HG02840 (cell line): Measurements from ENCODE around the gene PHF21B.
"Not testable (repeated sequence)": the region's sequence is repeated elsewhere in the genome, so short reads cannot be mapped to it uniquely, and the experiment has no call there.

Source experiments
- ATAC-seq: cut with Tn5 transposase; IDR thresholded peaks from one replicate; pipeline ENCODE4 v1.9.1; 2021; ENCODE audit warnings: mild to moderate bottlenecking, moderate library complexity, moderate number of reproducible peaks; ENCODE audit not compliant: unreplicated experiment, low FRiP score

Gene PHF21B

GRCh38 chr22:45009606-45010531 is at the start of gene PHF21B:
Gene PHF21B, minus strand, starts transcription at chr22:45010005. Its CDS starts 456 bp downstream, at chr22:45009549.
- no peak for ATAC-seq

- ATAC-seq: no peak
These were observed 49.5 kb upstream of the PHF21B start for GRCh38 chr22:45059296-45059695.

GRCh38 chr22:45058622-45058912 is 48.8 kb upstream of the PHF21B start:
- ATAC-seq: no peak

- ATAC-seq: no peak
These were observed 46.1 kb upstream of the PHF21B start for GRCh38 chr22:45055936-45056335.

- no peak for ATAC-seq
These were observed 43.8 kb upstream of the PHF21B start for GRCh38 chr22:45053571-45053970.

GRCh38 chr22:45053094-45053493 is 43.3 kb upstream of the PHF21B start:
- no peak for ATAC-seq

- ATAC-seq: not testable (repeated sequence)
These were observed 42.9 kb upstream of the PHF21B start for GRCh38 chr22:45052665-45053064.

- no peak for ATAC-seq
These were observed 42.1 kb upstream of the PHF21B start for GRCh38 chr22:45051946-45052345.

- ATAC-seq: no peak
These were observed 41.6 kb upstream of the PHF21B start for GRCh38 chr22:45051419-45051818.

- no peak for ATAC-seq
These were observed 37.5 kb upstream of the PHF21B start for GRCh38 chr22:45047260-45047659.

GRCh38 chr22:45045208-45045607 is 35.4 kb upstream of the PHF21B start:
- ATAC-seq: no peak

- ATAC-seq: no peak
These were observed 32.5 kb upstream of the PHF21B start for GRCh38 chr22:45042263-45042662.

- no peak for ATAC-seq
These were observed 29.3 kb upstream of the PHF21B start for GRCh38 chr22:45039133-45039532.

- ATAC-seq: no peak
These were observed 26.3 kb upstream of the PHF21B start for GRCh38 chr22:45036154-45036553.

- no peak for ATAC-seq
These were observed 25.0 kb upstream of the PHF21B start for GRCh38 chr22:45034821-45035220.

GRCh38 chr22:45034156-45034555 is 24.4 kb upstream of the PHF21B start:
- ATAC-seq: no peak

- no peak for ATAC-seq
These were observed 23.3 kb upstream of the PHF21B start for GRCh38 chr22:45033136-45033535.

- ATAC-seq: no peak
These were observed 22.0 kb upstream of the PHF21B start for GRCh38 chr22:45031629-45032403.

GRCh38 chr22:45029501-45029900 is 19.7 kb upstream of the PHF21B start:
- no peak for ATAC-seq

- ATAC-seq: no peak
These were observed 16.7 kb upstream of the PHF21B start for GRCh38 chr22:45026511-45026910.

GRCh38 chr22:45023431-45023830 is 13.6 kb upstream of the PHF21B start:
- no peak for ATAC-seq
